Prostate gland (tissue), 2 donors: ENCODE measurements around the gene ANTXR1.

Source experiments
- CTCF ChIP-seq, 4 experiments: fragments of 200-600 bp in 2 of 4; fragments of 450-650 bp in 2 of 4; sonication (generic) in 2 of 4; IDR thresholded peaks; 1 replicate in 3 of 4; 2 replicates in 1 of 4; pipeline ENCODE4 v1.5.1; 2016 to 2019; ENCODE audit warnings: antibody characterized with exemption in 4 of 4, mild to moderate bottlenecking in 2 of 4, moderate library complexity in 2 of 4
- POLR2A ChIP-seq: fragments of 450-650 bp; IDR thresholded peaks from one replicate; pipeline ENCODE4 v1.6.1; 2016; ENCODE audit warnings: antibody characterized with exemption, mild to moderate bottlenecking

- no peak for TF ChIP-seq CTCF (IDR thresholded peaks at IDR 0.05)
- no peak for TF ChIP-seq POLR2A
These were observed 8.7 kb downstream of the ANTXR1 start for GRCh38 chr2:69021727-69022126.
